ENCODE measurements around the gene FAM209A. TPM values are rescaled to one million over a fixed set of nuclear protein-coding genes. Genes with fewer than 3 reads are reported as not detected.
A peak's percentile ranks its signal among the peaks of the same experiment; 100 is the strongest.

Gene FAM209A
- total RNA-seq, 4 donors from 2014 or later = not detected

DNA sequence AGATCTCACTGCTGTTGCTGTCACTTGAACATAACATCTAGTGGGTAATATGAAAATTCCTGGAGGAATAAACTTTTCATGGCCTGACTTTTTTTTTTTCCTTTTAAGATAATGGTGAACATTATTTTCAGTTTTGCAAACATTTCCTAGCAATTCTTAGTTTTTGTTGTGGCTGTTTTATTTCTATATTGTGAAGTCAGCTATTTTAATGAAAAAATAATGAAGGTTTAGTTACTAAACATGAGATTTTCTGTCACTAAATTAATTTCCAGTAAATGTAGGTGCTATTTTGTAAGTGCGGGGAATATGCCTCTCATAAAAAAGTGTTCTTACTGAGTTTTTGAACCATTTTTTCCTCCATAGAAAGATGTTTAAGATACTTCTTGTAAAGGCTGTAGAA is 23.4 kb upstream of the FAM209A start:
- TF ChIP-seq POLR2AphosphoS5 (IDR thresholded peaks at IDR 0.05) (no peak), POLR2A (IDR thresholded peaks at IDR 0.05) (no peak)
- TF ChIP-seq, protein P1, sequence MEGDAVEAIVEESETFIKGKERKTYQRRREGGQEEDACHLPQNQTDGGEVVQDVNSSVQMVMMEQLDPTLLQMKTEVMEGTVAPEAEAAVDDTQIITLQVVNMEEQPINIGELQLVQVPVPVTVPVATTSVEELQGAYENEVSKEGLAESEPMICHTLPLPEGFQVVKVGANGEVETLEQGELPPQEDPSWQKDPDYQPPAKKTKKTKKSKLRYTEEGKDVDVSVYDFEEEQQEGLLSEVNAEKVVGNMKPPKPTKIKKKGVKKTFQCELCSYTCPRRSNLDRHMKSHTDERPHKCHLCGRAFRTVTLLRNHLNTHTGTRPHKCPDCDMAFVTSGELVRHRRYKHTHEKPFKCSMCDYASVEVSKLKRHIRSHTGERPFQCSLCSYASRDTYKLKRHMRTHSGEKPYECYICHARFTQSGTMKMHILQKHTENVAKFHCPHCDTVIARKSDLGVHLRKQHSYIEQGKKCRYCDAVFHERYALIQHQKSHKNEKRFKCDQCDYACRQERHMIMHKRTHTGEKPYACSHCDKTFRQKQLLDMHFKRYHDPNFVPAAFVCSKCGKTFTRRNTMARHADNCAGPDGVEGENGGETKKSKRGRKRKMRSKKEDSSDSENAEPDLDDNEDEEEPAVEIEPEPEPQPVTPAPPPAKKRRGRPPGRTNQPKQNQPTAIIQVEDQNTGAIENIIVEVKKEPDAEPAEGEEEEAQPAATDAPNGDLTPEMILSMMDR (IDR thresholded peaks at IDR 0.05) = no peak
- Histone ChIP-seq H3K36me3 (peaks cover 0 to 12% (median 0%) of the 10 kb centered on the region in 4 donors), H3K9me3 (no peaks in the 10 kb centered on the region), H3K4me3 (no peak overlapping the region), H3K27ac (no peak overlapping the region), H3K27me3 (no peaks in the 10 kb centered on the region), H3K4me1 (no peaks in the 10 kb centered on the region)
- WGBS, 2 donors (ENCODE audit: low coverage in 1 of 2) = 93 to 98% methylated on average over 1 of the region's 1 CpG
- intact Hi-C loops (cut with DNase I; ENCODE audit: low total_unique reads) = no loop called here
- in situ Hi-C loops (cut with MboI; ENCODE audit: low pct_ligation_motif_present in 1 of 4, low pct_unique_long_range_greater_than_20kb in 1 of 4, low sequenced_read_pairs in 3 of 4) = no loop called here
- DNase-seq = no peak

DNA sequence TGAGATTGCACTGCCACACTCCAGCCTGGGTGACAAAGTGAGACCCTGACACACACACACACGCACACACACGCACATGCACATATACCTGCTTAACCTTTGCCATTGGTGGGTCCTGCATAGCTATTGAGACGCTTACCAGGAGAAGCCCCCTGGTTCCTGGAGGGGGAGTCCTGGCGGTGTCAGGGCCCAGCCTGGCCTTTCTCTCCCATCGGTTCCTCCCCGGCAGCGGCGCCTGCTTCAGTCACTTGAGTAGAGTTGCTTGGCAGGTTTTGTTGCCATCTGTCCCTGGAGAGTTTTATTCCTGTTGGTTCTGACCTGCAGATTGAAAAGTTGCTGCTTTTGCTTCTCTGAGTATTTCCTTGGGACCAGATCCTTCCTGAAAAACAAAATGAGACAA is 20.6 kb upstream of the FAM209A start:
- intact Hi-C loops (cut with DNase I; ENCODE audit: low total_unique reads) (no loop called here), in situ Hi-C loops (cut with MboI; ENCODE audit: low pct_ligation_motif_present in 1 of 4, low pct_unique_long_range_greater_than_20kb in 1 of 4, low sequenced_read_pairs in 3 of 4) (no loop called here)
- Histone ChIP-seq H3K4me3 (no peak overlapping the region), H3K27me3 (no peaks in the 10 kb centered on the region), H3K9me3 (no peaks in the 10 kb centered on the region), H3K27ac (no peak overlapping the region), H3K4me1 (no peaks in the 10 kb centered on the region), H3K36me3 (no peaks in the 10 kb centered on the region)
- no peak for DNase-seq
- 96% methylated on average over 8 of the region's 8 CpGs; no CpG with 5 or more reads in 1 of the 2 donors for WGBS, 2 donors (ENCODE audit: low coverage in 1 of 2)
- TF ChIP-seq POLR2A (IDR thresholded peaks at IDR 0.05) (no peak), POLR2AphosphoS5 (IDR thresholded peaks at IDR 0.05) (no peak), EP300 (IDR thresholded peaks at IDR 0.05; ENCODE audit: low read depth) (no peak)
- TF ChIP-seq, protein P1 (IDR thresholded peaks at IDR 0.05) = no peak

DNA sequence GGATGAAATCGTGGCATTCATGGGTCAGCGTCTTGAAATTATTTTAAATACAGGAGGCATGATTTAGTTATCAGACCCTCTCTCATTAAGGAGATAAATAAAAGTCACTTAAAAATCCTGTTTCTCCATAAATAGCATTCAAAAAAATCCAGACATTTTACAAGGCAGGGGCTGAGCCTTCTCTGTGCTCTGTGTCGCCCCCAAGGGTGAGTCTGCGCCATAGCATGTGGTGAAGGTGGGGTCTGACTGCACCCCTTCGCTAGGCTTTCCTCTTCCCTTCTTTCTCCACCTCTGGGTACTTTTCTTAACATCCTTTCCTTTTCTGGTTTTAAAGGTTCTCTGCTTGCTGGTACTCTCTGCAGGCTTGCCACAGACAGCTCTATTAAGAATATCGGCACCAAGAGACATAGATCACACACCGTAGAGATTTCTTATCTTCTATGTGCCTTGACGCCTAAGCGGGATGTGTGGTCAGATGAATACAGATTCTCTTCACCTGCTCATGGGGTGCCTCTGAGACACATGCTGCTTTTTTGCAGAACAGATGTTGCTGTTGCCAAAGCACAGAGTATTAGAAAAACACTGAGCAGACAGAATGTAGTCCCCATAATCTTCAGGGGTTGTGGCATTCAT is 20.1 kb upstream of the FAM209A start:
- H3K27me3 ChIP-seq = no peaks in the 10 kb centered on the region
- TF ChIP-seq POLR2AphosphoS5 (IDR thresholded peaks at IDR 0.05) (no peak), POLR2A (IDR thresholded peaks at IDR 0.05) (no peak), EP300 (IDR thresholded peaks at IDR 0.05; ENCODE audit: low read depth) (no peak)
- TF ChIP-seq, protein P1 (IDR thresholded peaks at IDR 0.05) = peak in 2 of 5 experiments; percentile 14 to 21
- no peak overlapping the region for H3K27ac ChIP-seq
- intact Hi-C loops (cut with DNase I; ENCODE audit: low total_unique reads) (no loop called here), in situ Hi-C loops (cut with MboI; ENCODE audit: low pct_ligation_motif_present in 1 of 4, low pct_unique_long_range_greater_than_20kb in 1 of 4, low sequenced_read_pairs in 3 of 4) (no loop called here)
- DNase-seq = no peak
- H3K4me3 ChIP-seq = no peak overlapping the region
- H3K4me1 ChIP-seq = no peaks in the 10 kb centered on the region
- 92 to 96% methylated on average over 8 to 9 of the region's 9 CpGs for WGBS, 2 donors (ENCODE audit: low coverage in 1 of 2)
- no peaks in the 10 kb centered on the region for H3K9me3 ChIP-seq
- no peaks in the 10 kb centered on the region for H3K36me3 ChIP-seq

DNA sequence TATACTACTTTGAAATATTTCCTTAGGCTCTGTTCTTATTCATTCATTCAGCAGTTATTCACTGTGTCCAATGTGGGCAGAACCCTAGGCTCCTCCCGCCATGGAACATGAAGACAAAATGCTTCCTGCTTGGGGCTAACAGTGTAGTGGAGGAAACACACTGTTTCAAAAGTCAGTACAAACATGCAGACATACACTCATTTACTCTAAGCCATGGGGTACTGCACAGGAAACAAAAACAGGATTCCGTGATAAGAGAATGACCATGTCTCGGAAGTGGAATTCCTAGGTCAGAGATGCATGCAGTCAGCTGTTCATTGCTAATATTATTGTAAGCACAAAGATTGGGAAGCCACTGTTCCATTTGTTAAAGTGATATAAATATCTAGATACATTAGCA is 18.4 kb upstream of the FAM209A start:
- H3K4me1 ChIP-seq = no peaks in the 10 kb centered on the region
- no peaks in the 10 kb centered on the region for H3K9me3 ChIP-seq
- no peak overlapping the region for H3K4me3 ChIP-seq
- no peaks in the 10 kb centered on the region for H3K27me3 ChIP-seq
- intact Hi-C loops (cut with DNase I; ENCODE audit: low total_unique reads) (no loop called here), in situ Hi-C loops (cut with MboI; ENCODE audit: low pct_ligation_motif_present in 1 of 4, low pct_unique_long_range_greater_than_20kb in 1 of 4, low sequenced_read_pairs in 3 of 4) (no loop called here)
- no peak for TF ChIP-seq EP300 (IDR thresholded peaks at IDR 0.05; ENCODE audit: low read depth)
- TF ChIP-seq POLR2A (IDR thresholded peaks at IDR 0.05) = no peak
- TF ChIP-seq POLR2AphosphoS5 (IDR thresholded peaks at IDR 0.05) = no peak
- TF ChIP-seq, protein P1 (IDR thresholded peaks at IDR 0.05) = no peak
- DNase-seq = no peak
- H3K36me3 ChIP-seq = no peaks in the 10 kb centered on the region
- H3K27ac ChIP-seq = no peak overlapping the region
- WGBS, 2 donors (ENCODE audit: low coverage in 1 of 2) = 59 to 89% methylated on average over 2 to 3 of the region's 3 CpGs

Data from transverse colon (tissue), 4 donors.